Neural progenitor cell (in vitro differentiated cells): ENCODE data around the gene KLK2. TPM values are rescaled to one million over a fixed set of nuclear protein-coding genes. Genes with fewer than 3 reads are reported as not detected.

ENCODE experiments used
- DNase-seq: peaks from one replicate; pipeline ENCODE4 v3.0.0-alpha.2; 2016; ENCODE audit warnings: low spot score
- H2AFZ ChIP-seq: fragments of 200-600 bp; sonication (generic); replicated peaks from 2 replicates; pipeline ENCODE4 v1.6.1; 2016; ENCODE audit warnings: antibody characterized with exemption
- H3F3A ChIP-seq: fragments of 200-600 bp; sonication (generic); 2 replicates; pipeline ENCODE4 v1.6.1; 2016; ENCODE audit warnings: antibody characterized with exemption, low read depth
- H3K27ac ChIP-seq: fragments of 200-600 bp; sonication (generic); 2 replicates; pipeline ENCODE4 v1.5.1; 2016; ENCODE audit warnings: mild to moderate bottlenecking
- H3K27me3 ChIP-seq: fragments of 200-600 bp; sonication (generic); 2 replicates; pipeline ENCODE4 v1.6.1; 2016; ENCODE audit warnings: mild to moderate bottlenecking, moderate library complexity
- H3K36me3 ChIP-seq: fragments of 200-600 bp; sonication (generic); 2 replicates; pipeline ENCODE4 v1.5.1; 2016
- H3K4me1 ChIP-seq: fragments of 200-600 bp; sonication (generic); 2 replicates; pipeline ENCODE4 v1.6.1; 2016; ENCODE audit warnings: mixed run types
- H3K4me2 ChIP-seq: fragments of 200-600 bp; sonication (generic); 2 replicates; pipeline ENCODE4 v1.6.1; 2016
- H3K4me3 ChIP-seq: fragments of 200-600 bp; sonication (generic); 2 replicates; pipeline ENCODE4 v1.5.1; 2016
- H3K79me2 ChIP-seq: fragments of 200-600 bp; sonication (generic); 2 replicates; pipeline ENCODE4 v1.6.1; 2016; ENCODE audit warnings: low read depth
- H3K9ac ChIP-seq: fragments of 200-600 bp; sonication (generic); 2 replicates; pipeline ENCODE4 v1.6.1; 2016
- H3K9me3 ChIP-seq: fragments of 200-600 bp; sonication (generic); 2 replicates; pipeline ENCODE4 v1.5.1; 2016; ENCODE audit warnings: low read depth
- H4K20me1 ChIP-seq: fragments of 200-600 bp; sonication (generic); 2 replicates; pipeline ENCODE4 v1.6.1; 2016; ENCODE audit warnings: low read depth
- H3K27ac Mint-ChIP-seq: 3 replicates; pipeline ENCODE4 v1.8.0; 2021; ENCODE audit warnings: mixed read lengths
- H3K27me3 Mint-ChIP-seq: 2 replicates; pipeline ENCODE4 v1.8.0; 2022; ENCODE audit warnings: low read depth, mild to moderate bottlenecking, inconsistent platforms, moderate library complexity, mixed read lengths; ENCODE audit not compliant: insufficient read depth
- H3K36me3 Mint-ChIP-seq: 3 replicates; pipeline ENCODE4 v1.8.0; 2021; ENCODE audit warnings: mixed read lengths
- H3K4me1 Mint-ChIP-seq: 3 replicates; pipeline ENCODE4 v1.8.0; 2021; ENCODE audit warnings: mixed read lengths
- H3K4me3 Mint-ChIP-seq: 3 replicates; pipeline ENCODE4 v1.8.0; 2021; ENCODE audit warnings: mild to moderate bottlenecking, moderate library complexity, mixed read lengths
- H3K9me3 Mint-ChIP-seq: 3 replicates; pipeline ENCODE4 v1.8.0; 2020; ENCODE audit warnings: mixed read lengths
- CTCF ChIP-seq: fragments of 200-600 bp; sonication (generic); IDR thresholded peaks from 2 replicates; pipeline ENCODE4 v1.5.1; 2017; ENCODE audit warnings: antibody characterized with exemption, mild to moderate bottlenecking
- EZH2 ChIP-seq: fragments of 200-600 bp; sonication (generic); IDR thresholded peaks from 2 replicates; pipeline ENCODE4 v1.6.1; 2017; ENCODE audit warnings: antibody characterized with exemption, mild to moderate bottlenecking, moderate library complexity
- EZH2phosphoT487 ChIP-seq: fragments of 200-600 bp; sonication (generic); IDR thresholded peaks from 2 replicates; pipeline ENCODE4 v1.6.1; 2017; ENCODE audit warnings: antibody characterized with exemption
- total RNA-seq: library from RNA; depleted of rRNA; stranded (reverse); fragments of >200 nt; gene quantifications from 2 replicates; pipeline ENCODE4 v1.2.3, GENCODE V29; 2015; ENCODE audit warnings: low replicate concordance

The KLK2 gene
- total RNA-seq, 1 donor from 2014 or later, result not detected

GRCh38 chr19:50851620-50852019, 21.6 kb upstream of the KLK2 start:
- no peak overlapping the region for H3K4me3 Mint-ChIP-seq
- H3K27me3 ChIP-seq, result peaks cover 53% of the 10 kb centered on the region
- H3K36me3 ChIP-seq, result no peaks in the 10 kb centered on the region
- H3K9me3 Mint-ChIP-seq, result no peaks in the 10 kb centered on the region
- no peaks in the 10 kb centered on the region for H3K36me3 Mint-ChIP-seq
- H3K4me3 ChIP-seq, result no peak overlapping the region
- no peaks in the 10 kb centered on the region for H3K4me1 ChIP-seq
- no peaks in the 10 kb centered on the region for H4K20me1 ChIP-seq
- H3K9ac ChIP-seq, result no peak overlapping the region
- H3K9me3 ChIP-seq, result no peaks in the 10 kb centered on the region
- H3K79me2 ChIP-seq, result no peaks in the 10 kb centered on the region
- peaks cover 9% of the 10 kb centered on the region for H3K27me3 Mint-ChIP-seq
- H2AFZ ChIP-seq, result no peak overlapping the region
- H3K27ac Mint-ChIP-seq, result no peak overlapping the region
- no peak for TF ChIP-seq EZH2
- no peak for TF ChIP-seq EZH2phosphoT487
- no peak for TF ChIP-seq CTCF
- no peaks in the 10 kb centered on the region for H3F3A ChIP-seq
- no peak for DNase-seq
- no peak overlapping the region for H3K27ac ChIP-seq
- no peaks in the 10 kb centered on the region for H3K4me1 Mint-ChIP-seq
- no peak overlapping the region for H3K4me2 ChIP-seq

- no peak within 1 kb of the TSS for H3K27ac ChIP-seq
- Mint-ChIP-seq H3K4me1 (no peaks in the 10 kb centered on the region), H3K4me3 (no peak within 1 kb of the TSS), H3K36me3 (no peaks in the 10 kb centered on the region), H3K9me3 (peaks cover 2% of the 10 kb centered on the region), H3K27ac (no peak within 1 kb of the TSS), H3K27me3 (peaks cover 14% of the 10 kb centered on the region)
- H2AFZ ChIP-seq, result no peak within 1 kb of the TSS
- H3K9ac ChIP-seq, result no peak within 1 kb of the TSS
- H4K20me1 ChIP-seq, result no peaks in the 10 kb centered on the region
- H3K4me2 ChIP-seq, result no peak within 1 kb of the TSS
- no peak within 1 kb of the TSS for H3K4me3 ChIP-seq
- no peaks in the 10 kb centered on the region for H3F3A ChIP-seq
- H3K36me3 ChIP-seq, result no peaks in the 10 kb centered on the region
- DNase-seq, result no peak
- no peaks in the 10 kb centered on the region for H3K79me2 ChIP-seq
- TF ChIP-seq EZH2 (no peak), CTCF (no peak), EZH2phosphoT487 (no peak)
- H3K4me1 ChIP-seq, result no peaks in the 10 kb centered on the region
- H3K9me3 ChIP-seq, result no peaks in the 10 kb centered on the region
- H3K27me3 ChIP-seq, result peaks cover 44% of the 10 kb centered on the region
These were observed 18.4 kb upstream of the KLK2 start, which contains the start of gene KLK3 for GRCh38 chr19:50854636-50855410. KLK3 (plus strand) TSS chr19:50854915; CDS start chr19:50854956, 41 bp downstream.

GRCh38 chr19:50857366-50857765, 15.9 kb upstream of the KLK2 start:
- Histone ChIP-seq H3K9ac (no peak overlapping the region), H3F3A (no peaks in the 10 kb centered on the region), H3K79me2 (no peaks in the 10 kb centered on the region), H3K27ac (no peak overlapping the region), H2AFZ (no peak overlapping the region), H3K4me1 (no peaks in the 10 kb centered on the region), H4K20me1 (no peaks in the 10 kb centered on the region), H3K27me3 (peaks cover 37% of the 10 kb centered on the region), H3K4me2 (no peak overlapping the region), H3K4me3 (no peak overlapping the region), H3K9me3 (no peaks in the 10 kb centered on the region), H3K36me3 (no peaks in the 10 kb centered on the region)
- TF ChIP-seq CTCF (no peak), EZH2 (no peak), EZH2phosphoT487 (no peak)
- Mint-ChIP-seq H3K36me3 (no peaks in the 10 kb centered on the region), H3K9me3 (peaks cover 2% of the 10 kb centered on the region), H3K4me1 (no peaks in the 10 kb centered on the region), H3K27me3 (peaks cover 21% of the 10 kb centered on the region), H3K27ac (no peak overlapping the region), H3K4me3 (no peak overlapping the region)
- no peak for DNase-seq
